SK-N-MC (cell line): ENCODE measurements around the gene A3GALT2.

Experiments
- DNase-seq: peaks from one replicate; pipeline ENCODE4 v3.0.0-alpha.2; 2011; ENCODE audit warnings: low read depth, low spot score
- H3K27ac ChIP-seq: fragments of 200-600 bp; sonication (generic); 2 replicates; pipeline ENCODE4 v1.5.1; 2016; ENCODE audit warnings: mixed run types
- H3K36me3 ChIP-seq: fragments of 200-600 bp; sonication (generic); 2 replicates; pipeline ENCODE4 v1.6.1; 2017; ENCODE audit warnings: antibody characterized with exemption, low read length, mixed read lengths; ENCODE audit not compliant: insufficient read depth
- H3K4me3 ChIP-seq: fragments of 200-600 bp; sonication (generic); 2 replicates; pipeline ENCODE4 v1.5.1; 2016
- H3K9ac ChIP-seq: fragments of 200-600 bp; sonication (generic); 2 replicates; pipeline ENCODE4 v1.8.0; 2017; ENCODE audit warnings: mixed run types, mixed read lengths; ENCODE audit not compliant: insufficient read length
- H3K9me3 ChIP-seq: fragments of 200-600 bp; sonication (generic); 2 replicates; pipeline ENCODE4 v1.6.1; 2017; ENCODE audit warnings: low read depth, mild to moderate bottlenecking, antibody characterized with exemption, low read length, moderate library complexity, mixed read lengths
- EZH2 ChIP-seq: fragments of 200-600 bp; sonication (generic); IDR thresholded peaks from one replicate; pipeline ENCODE4 v1.6.1; 2017; ENCODE audit warnings: antibody characterized with exemption
- FOXP2 ChIP-seq: optimal IDR thresholded peaks from 2 replicates; pipeline ENCODE3; 2011; ENCODE audit warnings: mild to moderate bottlenecking, moderate library complexity; ENCODE audit not compliant: insufficient read depth; ENCODE audit errors: extremely low read length, control extremely low read depth
- POLR2AphosphoS5 ChIP-seq: IDR thresholded peaks from 2 replicates; pipeline ENCODE4 v1.6.1; 2012; ENCODE audit warnings: mild to moderate bottlenecking, low read depth, low read length, borderline replicate concordance

A3GALT2 gene

DNA sequence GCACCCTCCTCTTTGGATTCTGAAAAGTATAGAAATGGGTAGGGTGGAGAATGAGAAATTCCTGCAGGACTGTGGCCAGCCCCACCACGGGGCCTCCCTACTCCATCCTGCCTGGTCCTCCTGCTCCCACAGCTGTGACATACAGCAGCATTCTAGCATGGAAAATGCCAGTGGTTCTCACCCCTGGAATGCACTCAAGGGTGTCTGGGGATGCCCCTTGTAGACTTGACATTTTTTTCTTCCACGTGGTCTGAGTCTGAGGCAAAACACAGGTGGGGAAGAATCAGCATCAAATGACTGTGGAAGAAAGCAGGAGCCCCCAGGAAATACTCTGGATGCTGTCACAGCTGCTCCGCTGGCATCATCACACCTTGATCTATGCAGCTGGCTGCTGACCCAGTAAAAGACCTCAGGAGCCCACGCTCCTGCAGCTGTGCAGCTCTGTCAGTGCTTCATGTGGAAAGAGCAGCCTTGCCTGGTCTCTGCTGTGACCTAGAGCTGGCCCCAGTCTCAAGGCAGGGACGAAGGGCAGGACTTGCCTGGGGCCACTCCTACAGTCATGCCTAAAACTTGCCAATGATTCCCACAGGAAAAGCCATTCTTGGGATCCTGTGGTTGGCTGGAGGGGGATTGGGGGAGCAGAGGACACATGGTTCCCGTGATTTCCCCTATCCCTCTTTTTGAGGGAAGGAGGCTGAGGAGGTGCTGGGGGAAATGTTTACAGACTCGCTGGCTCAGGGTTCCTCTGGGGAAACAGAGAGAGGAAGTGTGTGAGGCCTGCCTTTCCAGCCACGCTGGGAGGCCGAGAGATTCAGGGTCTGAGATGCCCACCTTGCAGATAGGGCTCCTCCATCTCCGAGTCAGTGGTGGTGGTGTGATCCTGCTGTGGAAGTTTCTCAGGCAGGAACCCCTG, 10.8 kb upstream of the A3GALT2 start:
- no peak for TF ChIP-seq EZH2
- TF ChIP-seq POLR2AphosphoS5: no peak
- TF ChIP-seq FOXP2: no peak
- no peak overlapping the region for H3K27ac ChIP-seq
- peaks cover 86% of the 10 kb centered on the region for H3K36me3 ChIP-seq
- no peak overlapping the region for H3K9ac ChIP-seq
- H3K9me3 ChIP-seq: no peaks in the 10 kb centered on the region
- H3K4me3 ChIP-seq: no peak overlapping the region
- no peak for DNase-seq

DNA sequence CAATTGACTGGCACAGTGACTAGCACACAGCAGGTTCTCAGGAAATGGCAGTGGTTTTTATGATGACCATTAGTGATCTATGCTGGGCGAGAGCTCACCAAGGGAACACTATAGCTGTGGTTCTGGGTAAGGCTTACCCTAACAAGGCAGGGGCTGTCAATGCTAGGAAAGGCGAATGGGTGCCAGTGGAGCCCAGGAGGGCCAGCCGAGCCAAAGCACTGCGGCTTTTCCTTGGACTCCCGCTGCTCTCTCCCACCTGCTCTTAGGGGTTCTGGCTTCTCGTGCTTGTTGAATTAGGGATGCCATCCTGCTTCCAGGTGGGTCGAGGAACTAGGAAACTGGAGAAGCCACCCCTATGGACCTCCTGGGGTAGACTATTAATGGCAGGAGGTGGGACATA, 10.0 kb upstream of the A3GALT2 start:
- Histone ChIP-seq H3K36me3 (peaks cover 94% of the 10 kb centered on the region), H3K27ac (no peak overlapping the region), H3K9ac (no peak overlapping the region), H3K4me3 (no peak overlapping the region), H3K9me3 (no peaks in the 10 kb centered on the region)
- no peak for DNase-seq
- TF ChIP-seq FOXP2: no peak
- no peak for TF ChIP-seq EZH2
- no peak for TF ChIP-seq POLR2AphosphoS5

- Histone ChIP-seq H3K9ac (no peak overlapping the region), H3K27ac (no peak overlapping the region), H3K4me3 (no peak overlapping the region), H3K36me3 (peaks cover 98% of the 10 kb centered on the region), H3K9me3 (no peaks in the 10 kb centered on the region)
- TF ChIP-seq EZH2 (no peak), FOXP2 (no peak), POLR2AphosphoS5 (no peak)
- DNase-seq: no peak
Observed at GRCh38 chr1:33330361-33330890, 9.5 kb upstream of the A3GALT2 start.

GRCh38 chr1:33329600-33330305, 8.9 kb upstream of the A3GALT2 start:
- Histone ChIP-seq H3K9ac (no peak overlapping the region), H3K27ac (no peak overlapping the region), H3K4me3 (no peak overlapping the region), H3K9me3 (no peaks in the 10 kb centered on the region), H3K36me3 (peaks cover 98% of the 10 kb centered on the region)
- TF ChIP-seq POLR2AphosphoS5 (no peak), EZH2 (no peak), FOXP2 (no peak)
- DNase-seq: no peak

GRCh38 chr1:33328817-33329216, 7.9 kb upstream of the A3GALT2 start:
- DNase-seq: no peak
- no peak overlapping the region for H3K27ac ChIP-seq
- peaks cover 98% of the 10 kb centered on the region for H3K36me3 ChIP-seq
- no peak overlapping the region for H3K4me3 ChIP-seq
- TF ChIP-seq EZH2: no peak
- no peak for TF ChIP-seq POLR2AphosphoS5
- no peak for TF ChIP-seq FOXP2
- H3K9me3 ChIP-seq: no peaks in the 10 kb centered on the region
- H3K9ac ChIP-seq: no peak overlapping the region

- no peak overlapping the region for H3K9ac ChIP-seq
Observed at GRCh38 chr1:33327587-33328325, 6.9 kb upstream of the A3GALT2 start.

DNA sequence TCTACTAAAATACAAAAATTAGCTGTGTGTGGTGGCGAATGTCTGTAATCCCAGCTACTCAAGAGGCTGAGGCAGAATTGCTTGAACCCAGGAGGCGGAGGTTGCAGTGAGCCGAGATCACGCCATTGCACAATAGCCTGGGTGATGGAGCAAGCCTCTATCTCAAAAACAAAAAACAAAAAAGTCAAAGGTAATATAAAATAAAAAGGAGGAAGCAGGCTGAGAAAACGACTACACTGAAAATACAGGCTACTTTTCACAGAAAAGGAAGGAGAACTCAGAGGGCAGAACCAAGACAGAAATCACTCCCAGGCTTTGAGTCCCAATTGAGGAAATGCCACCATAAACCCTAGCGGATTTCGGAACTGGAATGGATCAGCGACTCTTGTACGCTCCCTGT, 5.9 kb upstream of the A3GALT2 start:
- TF ChIP-seq POLR2AphosphoS5 (no peak), FOXP2 (no peak), EZH2 (no peak)
- peaks cover 86% of the 10 kb centered on the region for H3K36me3 ChIP-seq
- H3K9me3 ChIP-seq: no peaks in the 10 kb centered on the region
- DNase-seq: no peak
- H3K27ac ChIP-seq: no peak overlapping the region
- H3K9ac ChIP-seq: no peak overlapping the region
- no peak overlapping the region for H3K4me3 ChIP-seq

More at GRCh38 chr1:33327587-33328325, 6.9 kb upstream of the A3GALT2 start:
- TF ChIP-seq EZH2 (no peak), FOXP2 (no peak), POLR2AphosphoS5 (no peak)
- H3K36me3 ChIP-seq: peaks cover 96% of the 10 kb centered on the region
- H3K9me3 ChIP-seq: no peaks in the 10 kb centered on the region
- no peak for DNase-seq
- no peak overlapping the region for H3K27ac ChIP-seq
- no peak overlapping the region for H3K4me3 ChIP-seq
